WTC11 (cell line): ENCODE data around the gene SAG.

Source experiments
- ZNF232 ChIP-seq: sonication (generic); formaldehyde crosslinking; IDR thresholded peaks from 2 replicates; pipeline ENCODE4 v1.8.0; 2022; ENCODE audit warnings: mild to moderate bottlenecking, missing genetic modification reagents
- TF ChIP-seq, protein P1 (sequence below): fragments of 200-600 bp; IDR thresholded peaks from 2 replicates; pipeline ENCODE4 v1.8.0; 2022; ENCODE audit warnings: antibody characterized with exemption
- TF ChIP-seq, protein P2 (sequence below): sonication (generic); formaldehyde crosslinking; IDR thresholded peaks from 2 replicates; pipeline ENCODE4 v1.8.0; 2022; ENCODE audit warnings: mild to moderate bottlenecking, missing genetic modification reagents
- TF ChIP-seq, protein P3 (sequence below): sonication (generic); formaldehyde crosslinking; IDR thresholded peaks from 2 replicates; pipeline ENCODE4 v1.8.1; 2023; ENCODE audit warnings: mild to moderate bottlenecking, missing genetic modification reagents, borderline replicate concordance

DNA sequence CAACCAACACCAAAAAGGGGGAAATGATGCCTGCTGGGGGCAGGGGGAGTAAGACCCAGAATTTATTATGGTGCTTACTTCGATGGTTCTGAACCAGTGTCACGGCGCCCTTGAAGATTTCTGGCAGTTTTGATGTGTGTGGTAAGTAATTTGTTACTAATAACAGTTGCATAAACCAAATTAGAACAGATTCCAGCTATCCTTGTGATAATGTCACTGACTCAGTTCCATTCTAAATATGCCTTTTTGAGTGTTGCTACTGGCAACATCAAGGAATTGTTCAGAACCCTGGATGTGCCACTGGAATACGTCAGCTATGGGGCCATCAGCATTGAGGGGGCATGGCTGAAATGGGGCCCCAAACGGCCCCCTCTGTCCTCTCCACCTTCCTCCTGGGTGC, 11.6 kb downstream of the SAG start:
- TF ChIP-seq, protein P1, sequence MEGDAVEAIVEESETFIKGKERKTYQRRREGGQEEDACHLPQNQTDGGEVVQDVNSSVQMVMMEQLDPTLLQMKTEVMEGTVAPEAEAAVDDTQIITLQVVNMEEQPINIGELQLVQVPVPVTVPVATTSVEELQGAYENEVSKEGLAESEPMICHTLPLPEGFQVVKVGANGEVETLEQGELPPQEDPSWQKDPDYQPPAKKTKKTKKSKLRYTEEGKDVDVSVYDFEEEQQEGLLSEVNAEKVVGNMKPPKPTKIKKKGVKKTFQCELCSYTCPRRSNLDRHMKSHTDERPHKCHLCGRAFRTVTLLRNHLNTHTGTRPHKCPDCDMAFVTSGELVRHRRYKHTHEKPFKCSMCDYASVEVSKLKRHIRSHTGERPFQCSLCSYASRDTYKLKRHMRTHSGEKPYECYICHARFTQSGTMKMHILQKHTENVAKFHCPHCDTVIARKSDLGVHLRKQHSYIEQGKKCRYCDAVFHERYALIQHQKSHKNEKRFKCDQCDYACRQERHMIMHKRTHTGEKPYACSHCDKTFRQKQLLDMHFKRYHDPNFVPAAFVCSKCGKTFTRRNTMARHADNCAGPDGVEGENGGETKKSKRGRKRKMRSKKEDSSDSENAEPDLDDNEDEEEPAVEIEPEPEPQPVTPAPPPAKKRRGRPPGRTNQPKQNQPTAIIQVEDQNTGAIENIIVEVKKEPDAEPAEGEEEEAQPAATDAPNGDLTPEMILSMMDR, result no peak
- TF ChIP-seq, protein P2, sequence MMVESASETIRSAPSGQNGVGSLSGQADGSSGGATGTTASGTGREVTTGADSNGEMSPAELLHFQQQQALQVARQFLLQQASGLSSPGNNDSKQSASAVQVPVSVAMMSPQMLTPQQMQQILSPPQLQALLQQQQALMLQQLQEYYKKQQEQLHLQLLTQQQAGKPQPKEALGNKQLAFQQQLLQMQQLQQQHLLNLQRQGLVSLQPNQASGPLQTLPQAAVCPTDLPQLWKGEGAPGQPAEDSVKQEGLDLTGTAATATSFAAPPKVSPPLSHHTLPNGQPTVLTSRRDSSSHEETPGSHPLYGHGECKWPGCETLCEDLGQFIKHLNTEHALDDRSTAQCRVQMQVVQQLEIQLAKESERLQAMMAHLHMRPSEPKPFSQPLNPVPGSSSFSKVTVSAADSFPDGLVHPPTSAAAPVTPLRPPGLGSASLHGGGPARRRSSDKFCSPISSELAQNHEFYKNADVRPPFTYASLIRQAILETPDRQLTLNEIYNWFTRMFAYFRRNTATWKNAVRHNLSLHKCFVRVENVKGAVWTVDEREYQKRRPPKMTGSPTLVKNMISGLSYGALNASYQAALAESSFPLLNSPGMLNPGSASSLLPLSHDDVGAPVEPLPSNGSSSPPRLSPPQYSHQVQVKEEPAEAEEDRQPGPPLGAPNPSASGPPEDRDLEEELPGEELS (CRISPR knock-in tag), result no peak
- TF ChIP-seq, protein P3, sequence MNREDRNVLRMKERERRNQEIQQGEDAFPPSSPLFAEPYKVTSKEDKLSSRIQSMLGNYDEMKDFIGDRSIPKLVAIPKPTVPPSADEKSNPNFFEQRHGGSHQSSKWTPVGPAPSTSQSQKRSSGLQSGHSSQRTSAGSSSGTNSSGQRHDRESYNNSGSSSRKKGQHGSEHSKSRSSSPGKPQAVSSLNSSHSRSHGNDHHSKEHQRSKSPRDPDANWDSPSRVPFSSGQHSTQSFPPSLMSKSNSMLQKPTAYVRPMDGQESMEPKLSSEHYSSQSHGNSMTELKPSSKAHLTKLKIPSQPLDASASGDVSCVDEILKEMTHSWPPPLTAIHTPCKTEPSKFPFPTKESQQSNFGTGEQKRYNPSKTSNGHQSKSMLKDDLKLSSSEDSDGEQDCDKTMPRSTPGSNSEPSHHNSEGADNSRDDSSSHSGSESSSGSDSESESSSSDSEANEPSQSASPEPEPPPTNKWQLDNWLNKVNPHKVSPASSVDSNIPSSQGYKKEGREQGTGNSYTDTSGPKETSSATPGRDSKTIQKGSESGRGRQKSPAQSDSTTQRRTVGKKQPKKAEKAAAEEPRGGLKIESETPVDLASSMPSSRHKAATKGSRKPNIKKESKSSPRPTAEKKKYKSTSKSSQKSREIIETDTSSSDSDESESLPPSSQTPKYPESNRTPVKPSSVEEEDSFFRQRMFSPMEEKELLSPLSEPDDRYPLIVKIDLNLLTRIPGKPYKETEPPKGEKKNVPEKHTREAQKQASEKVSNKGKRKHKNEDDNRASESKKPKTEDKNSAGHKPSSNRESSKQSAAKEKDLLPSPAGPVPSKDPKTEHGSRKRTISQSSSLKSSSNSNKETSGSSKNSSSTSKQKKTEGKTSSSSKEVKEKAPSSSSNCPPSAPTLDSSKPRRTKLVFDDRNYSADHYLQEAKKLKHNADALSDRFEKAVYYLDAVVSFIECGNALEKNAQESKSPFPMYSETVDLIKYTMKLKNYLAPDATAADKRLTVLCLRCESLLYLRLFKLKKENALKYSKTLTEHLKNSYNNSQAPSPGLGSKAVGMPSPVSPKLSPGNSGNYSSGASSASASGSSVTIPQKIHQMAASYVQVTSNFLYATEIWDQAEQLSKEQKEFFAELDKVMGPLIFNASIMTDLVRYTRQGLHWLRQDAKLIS, result no peak
- TF ChIP-seq ZNF232 (CRISPR knock-in tag), result no peak
